ENCODE data around the gene TEAD1. TPM values are rescaled to one million over a fixed set of nuclear protein-coding genes. Genes with fewer than 3 reads are reported as not detected.

Gene TEAD1
- total and polyA plus RNA-seq, 2 donors (not counting 3 experiments of a cell fraction or from before 2014, with no cell fraction given): 15.3 to 49.0 TPM

- dilution Hi-C loops (cut with MboI; ENCODE audit: extremely low pct_ligation_motif_present, low sequenced_read_pairs): no loop called here
- no peak overlapping the region for H3K9ac ChIP-seq (replicated peaks; ENCODE audit: extremely low read depth, insufficient read depth, low read length)
- H3K4me2 ChIP-seq (ENCODE audit: insufficient read depth, low read length): no peak overlapping the region
- no peak overlapping the region for H3K4me3 ChIP-seq (replicated peaks in 1 of 3; ENCODE audit: insufficient read depth in 1 of 3, low read depth in 1 of 3, low read length in 3 of 3)
- no peaks in the 10 kb centered on the region for H3K9me3 ChIP-seq (replicated peaks; ENCODE audit: control insufficient read depth, insufficient read depth, low read length)
- no TSS peak for BruUV-seq (replicated peaks)
- CTCF ChIA-PET: interaction anchor here (0.6 kb wide), 1 partner anchor 28 kb away, joined by 3 read pairs; no protein-coding TSS in a partner anchor
- DNase-seq (ENCODE audit: low read depth, low spot score): no peak
- FAIRE-seq: no peak
- no peak overlapping the region for H3K27ac ChIP-seq (ENCODE audit: insufficient read depth, low read depth, low read length)
- no peak overlapping the region for H2AFZ ChIP-seq (ENCODE audit: low read depth, low read length)
- no peak for TF ChIP-seq MAX (IDR thresholded peaks at IDR 0.05; ENCODE audit: insufficient read depth, insufficient read length)
- TF ChIP-seq CTCF (IDR thresholded peaks at IDR 0.05; ENCODE audit: extremely low read depth in 1 of 2, insufficient read depth in 1 of 2, low read depth in 1 of 2, low read length in 2 of 2): no peak
- no peak for TF ChIP-seq FOS (IDR thresholded peaks at IDR 0.05; ENCODE audit: borderline replicate concordance, insufficient read depth, low read length)
- TF ChIP-seq MYC (IDR thresholded peaks at IDR 0.05; ENCODE audit: low read depth, low read length): no peak
- TF ChIP-seq JUN (IDR thresholded peaks at IDR 0.05; ENCODE audit: borderline replicate concordance, insufficient read depth, insufficient read length, low read depth): no peak
- no peak for TF ChIP-seq POLR2AphosphoS5 (IDR thresholded peaks at IDR 0.05; ENCODE audit: insufficient read depth, low read depth, low read length)
- no peak for TF ChIP-seq GATA2 (IDR thresholded peaks at IDR 0.05; ENCODE audit: insufficient read depth, insufficient read length, low read depth, low read length)
- no peak for TF ChIP-seq EZH2 (IDR thresholded peaks at IDR 0.05; ENCODE audit: borderline replicate concordance, low read depth, low read length, severe bottlenecking)
- no peak for TF ChIP-seq POLR2A (IDR thresholded peaks at IDR 0.05; ENCODE audit: low read depth, low read length)
- H3K36me3 ChIP-seq (ENCODE audit: control insufficient read depth in 2 of 2, extremely low read depth in 1 of 2, insufficient read depth in 2 of 2, low read length in 2 of 2): no peaks in the 10 kb centered on the region
- H3K4me1 ChIP-seq (ENCODE audit: control insufficient read depth, extremely low read depth, insufficient read depth, low read length): no peaks in the 10 kb centered on the region
- no peaks in the 10 kb centered on the region for H4K20me1 ChIP-seq (replicated peaks; ENCODE audit: control insufficient read depth, extremely low read depth, insufficient read depth, low read length)
- POLR2A ChIA-PET: no interaction called here
- intact Hi-C loops (cut with micrococcal nuclease): no loop called here
- H3K79me2 ChIP-seq (ENCODE audit: control insufficient read depth, insufficient read depth, low read length): no peaks in the 10 kb centered on the region
- H3K9me1 ChIP-seq (replicated peaks; ENCODE audit: control insufficient read depth, extremely low read depth, insufficient read depth, low read length): no peaks in the 10 kb centered on the region
- H3K27me3 ChIP-seq (ENCODE audit: control insufficient read depth in 2 of 2, insufficient read depth in 2 of 2, low read length in 2 of 2): peaks cover 0 to 10% of the 10 kb centered on the region in 2 experiments
Measured at GRCh38 chr11:12657336-12657735, 16.9 kb upstream of the TEAD1 start.
